Liver (tissue), 9 donors: ENCODE measurements around the gene DDIT4. TPM values are rescaled to one million over a fixed set of nuclear protein-coding genes. Genes with fewer than 3 reads are reported as not detected.
A peak's percentile ranks its signal among the peaks of the same experiment; 100 is the strongest.

Source experiments
- DNase-seq: peaks from one replicate; pipeline ENCODE4 v3.0.0-alpha.2; 2017; ENCODE audit warnings: low spot score
- H3K27ac ChIP-seq, 2 donors: one replicate each; pipeline ENCODE4 v1.7.0; 2013; ENCODE audit warnings: inconsistent platforms in 2 of 2, low read length in 2 of 2, control low read depth in 1 of 2, low read depth in 1 of 2, mild to moderate bottlenecking in 1 of 2
- H3K27me3 ChIP-seq, 4 donors: one replicate each; pipeline versions ENCODE4 v1.6.1 to v1.7.0; 2013; ENCODE audit warnings: low read length in 3 of 4, inconsistent platforms in 1 of 4, mild to moderate bottlenecking in 1 of 4, moderate library complexity in 1 of 4; ENCODE audit not compliant: control insufficient read depth in 4 of 4, insufficient read depth in 4 of 4
- H3K36me3 ChIP-seq, 4 donors: one replicate each; pipeline versions ENCODE4 v1.6.1 to v1.7.0; 2013; ENCODE audit warnings: low read length in 3 of 4, mild to moderate bottlenecking in 3 of 4, low read depth in 1 of 4, moderate library complexity in 1 of 4; ENCODE audit not compliant: control insufficient read depth in 4 of 4, insufficient read depth in 3 of 4
- H3K4me1 ChIP-seq, 4 donors: one replicate each; pipeline versions ENCODE4 v1.6.1 to v1.7.0; 2013; ENCODE audit warnings: low read length in 3 of 4, mild to moderate bottlenecking in 3 of 4, moderate library complexity in 1 of 4; ENCODE audit not compliant: control insufficient read depth in 4 of 4, insufficient read depth in 4 of 4
- H3K4me3 ChIP-seq, 3 donors: one replicate each; pipeline versions ENCODE4 v1.6.1 to v1.7.0; 2013; ENCODE audit warnings: low read length in 3 of 3, control low read depth in 1 of 3, low read depth in 1 of 3, mild to moderate bottlenecking in 1 of 3
- H3K9ac ChIP-seq, 2 donors: one replicate each; pipeline ENCODE4 v1.7.0; 2013; ENCODE audit warnings: low read length in 2 of 2, mild to moderate bottlenecking in 2 of 2, moderate library complexity in 2 of 2, control low read depth in 1 of 2, low read depth in 1 of 2
- H3K9me3 ChIP-seq, 4 donors: one replicate each; pipeline versions ENCODE4 v1.6.1 to v1.7.0; 2013; ENCODE audit warnings: low read length in 3 of 4; ENCODE audit not compliant: control insufficient read depth in 4 of 4
- EGR1 ChIP-seq, 2 donors: IDR thresholded peaks; 2 replicates each; pipeline ENCODE4 v1.6.1; 2016 to 2018; ENCODE audit warnings: antibody characterized with exemption in 2 of 2, low read depth in 2 of 2
- FOXA1 ChIP-seq: IDR thresholded peaks from 2 replicates; pipeline ENCODE4 v1.6.1; 2016; ENCODE audit warnings: antibody characterized with exemption
- FOXA2 ChIP-seq: IDR thresholded peaks from 2 replicates; pipeline ENCODE4 v1.6.1; 2016; ENCODE audit warnings: antibody characterized with exemption
- GABPA ChIP-seq, 2 donors: IDR thresholded peaks in 1 of 2; conservative IDR thresholded peaks in 1 of 2; 2 replicates each; pipeline ENCODE4 v1.6.1; 2016; ENCODE audit warnings: antibody characterized with exemption in 2 of 2, mild to moderate bottlenecking in 1 of 2, moderate library complexity in 1 of 2
- HNF4A ChIP-seq, 2 donors: conservative IDR thresholded peaks; 2 replicates each; pipeline ENCODE4 v1.6.1; 2016; ENCODE audit warnings: antibody characterized with exemption in 2 of 2, mild to moderate bottlenecking in 2 of 2
- HNF4G ChIP-seq: IDR thresholded peaks from 2 replicates; pipeline ENCODE4 v1.6.1; 2016; ENCODE audit warnings: antibody characterized with exemption
- NR2F2 ChIP-seq: IDR thresholded peaks from 2 replicates; pipeline ENCODE4 v1.6.1; 2016; ENCODE audit warnings: antibody characterized with exemption
- RAD21 ChIP-seq, 2 donors: IDR thresholded peaks; 2 replicates each; pipeline ENCODE4 v1.6.1; 2016; ENCODE audit warnings: antibody characterized with exemption in 2 of 2, mild to moderate bottlenecking in 2 of 2
- RXRA ChIP-seq, 2 donors: IDR thresholded peaks; 2 replicates each; pipeline ENCODE4 v1.6.1; 2017 to 2018; ENCODE audit warnings: antibody characterized with exemption in 2 of 2, mild to moderate bottlenecking in 1 of 2
- SP1 ChIP-seq: IDR thresholded peaks from 2 replicates; pipeline ENCODE4 v1.6.1; 2018; ENCODE audit warnings: antibody characterized with exemption, mild to moderate bottlenecking
- YY1 ChIP-seq: IDR thresholded peaks from 2 replicates; pipeline ENCODE4 v1.6.1; 2016; ENCODE audit warnings: antibody characterized with exemption, mild to moderate bottlenecking
- WGBS: extraction: QIAGEN DNeasy Blood & Tissue Kit; methylation state at CpG from one replicate; pipeline ENCODE4 v1.1.7; 2013; 5-methylcytosine and 5-hydroxymethylcytosine counted together
- polyA plus RNA-seq, 2 donors: library from polyadenylated mRNA; stranded (reverse) in 1 of 2; unstranded in 1 of 2; fragments of 200-250 nt in 1 of 2; fragments of >200 nt in 1 of 2; fragmentation: Nextera tagmentation in 1 of 2; extraction: Ambion mirVana in 1 of 2; gene quantifications; one replicate each; pipeline versions ENCODE4 v1.2.1 to v1.2.3, GENCODE V29; 2013 to 2015
- total RNA-seq, 2 donors: library from RNA; depleted of rRNA; stranded (reverse); fragments of >200 nt; gene quantifications; one replicate each; pipeline ENCODE4 v1.2.3, GENCODE V29; 2014
- TF ChIP-seq, protein P1 (sequence below): IDR thresholded peaks from 2 replicates; pipeline ENCODE4 v1.6.1; 2016; ENCODE audit warnings: antibody characterized with exemption
- TF ChIP-seq, protein P2 (sequence below): IDR thresholded peaks from 2 replicates; pipeline ENCODE4 v1.6.1; 2016; ENCODE audit warnings: antibody characterized with exemption
- TF ChIP-seq, protein P3 (sequence below): IDR thresholded peaks from 2 replicates; pipeline ENCODE4 v1.6.1; 2016; ENCODE audit warnings: antibody characterized with exemption
- donor health status: healthy.
- donor health status: healthy.
- donor health status: healthy.
- donor health status: healthy.
- donor health status: healthy.

Gene DDIT4
- total and polyA plus RNA-seq, 4 donors = 18.4 to 69.0 (median 43.7) TPM

DNA sequence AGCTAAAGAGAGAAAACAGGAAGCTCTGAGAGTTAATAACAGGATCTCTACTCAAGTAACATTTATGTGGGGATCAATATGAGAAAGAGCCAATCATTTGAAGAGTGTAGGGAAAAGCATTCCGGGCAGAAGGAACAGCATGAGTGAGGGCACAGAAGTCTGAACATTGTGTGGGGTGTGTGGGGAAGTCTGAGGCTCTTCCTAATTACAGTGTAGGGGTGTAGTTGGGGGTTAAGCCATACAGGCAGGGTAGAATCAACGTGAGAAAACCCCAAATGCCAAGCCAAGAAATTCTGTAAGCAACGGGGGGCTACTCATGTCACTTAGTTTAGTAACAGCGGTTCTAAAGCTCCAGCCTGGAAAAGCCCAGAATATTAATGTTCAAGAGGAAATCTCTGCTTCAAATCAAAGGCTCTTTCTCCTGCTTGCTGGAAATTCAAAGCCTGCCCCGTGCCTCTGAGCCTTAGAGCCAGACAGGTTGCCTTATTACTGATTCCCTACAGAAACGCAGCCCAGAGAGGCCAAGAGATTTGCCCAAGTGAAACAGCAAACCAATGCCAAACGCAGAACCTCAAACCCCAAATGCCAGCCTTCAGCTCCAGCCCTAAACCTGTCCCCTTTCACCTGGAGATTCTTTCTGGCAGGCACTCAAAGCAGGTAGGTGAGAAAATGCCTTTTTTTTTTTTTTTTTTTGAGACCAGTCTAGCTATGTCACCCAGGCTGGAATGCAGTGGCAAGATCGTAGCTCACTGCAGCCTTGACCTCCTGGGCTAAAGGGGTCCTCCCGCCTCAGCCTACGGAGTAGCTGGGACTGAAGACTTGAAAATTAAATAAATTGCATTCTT is 44.9 kb downstream of the DDIT4 start:
- Histone ChIP-seq H3K9ac (peak overlapping the region; percentile 63 to 75), H3K36me3 (no peaks in the 10 kb centered on the region), H3K4me1 (peaks cover 19 to 54% (median 48%) of the 10 kb centered on the region in 4 donors), H3K27me3 (no peaks in the 10 kb centered on the region), H3K9me3 (no peaks in the 10 kb centered on the region), H3K4me3 (peak overlapping the region in 1 of 3 donors; percentile 57), H3K27ac (peak overlapping the region; percentile 93 to 97)
- DNase-seq = no peak
- WGBS = 53% methylated on average over 10 of the region's 10 CpGs
- TF ChIP-seq, protein P1, sequence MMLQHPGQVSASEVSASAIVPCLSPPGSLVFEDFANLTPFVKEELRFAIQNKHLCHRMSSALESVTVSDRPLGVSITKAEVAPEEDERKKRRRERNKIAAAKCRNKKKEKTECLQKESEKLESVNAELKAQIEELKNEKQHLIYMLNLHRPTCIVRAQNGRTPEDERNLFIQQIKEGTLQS = no peak
- TF ChIP-seq, protein P2, sequence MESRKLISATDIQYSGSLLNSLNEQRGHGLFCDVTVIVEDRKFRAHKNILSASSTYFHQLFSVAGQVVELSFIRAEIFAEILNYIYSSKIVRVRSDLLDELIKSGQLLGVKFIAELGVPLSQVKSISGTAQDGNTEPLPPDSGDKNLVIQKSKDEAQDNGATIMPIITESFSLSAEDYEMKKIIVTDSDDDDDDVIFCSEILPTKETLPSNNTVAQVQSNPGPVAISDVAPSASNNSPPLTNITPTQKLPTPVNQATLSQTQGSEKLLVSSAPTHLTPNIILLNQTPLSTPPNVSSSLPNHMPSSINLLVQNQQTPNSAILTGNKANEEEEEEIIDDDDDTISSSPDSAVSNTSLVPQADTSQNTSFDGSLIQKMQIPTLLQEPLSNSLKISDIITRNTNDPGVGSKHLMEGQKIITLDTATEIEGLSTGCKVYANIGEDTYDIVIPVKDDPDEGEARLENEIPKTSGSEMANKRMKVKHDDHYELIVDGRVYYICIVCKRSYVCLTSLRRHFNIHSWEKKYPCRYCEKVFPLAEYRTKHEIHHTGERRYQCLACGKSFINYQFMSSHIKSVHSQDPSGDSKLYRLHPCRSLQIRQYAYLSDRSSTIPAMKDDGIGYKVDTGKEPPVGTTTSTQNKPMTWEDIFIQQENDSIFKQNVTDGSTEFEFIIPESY = no peak
- TF ChIP-seq, protein P3, sequence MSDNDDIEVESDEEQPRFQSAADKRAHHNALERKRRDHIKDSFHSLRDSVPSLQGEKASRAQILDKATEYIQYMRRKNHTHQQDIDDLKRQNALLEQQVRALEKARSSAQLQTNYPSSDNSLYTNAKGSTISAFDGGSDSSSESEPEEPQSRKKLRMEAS = no peak
- no peak for TF ChIP-seq FOXA2

DNA sequence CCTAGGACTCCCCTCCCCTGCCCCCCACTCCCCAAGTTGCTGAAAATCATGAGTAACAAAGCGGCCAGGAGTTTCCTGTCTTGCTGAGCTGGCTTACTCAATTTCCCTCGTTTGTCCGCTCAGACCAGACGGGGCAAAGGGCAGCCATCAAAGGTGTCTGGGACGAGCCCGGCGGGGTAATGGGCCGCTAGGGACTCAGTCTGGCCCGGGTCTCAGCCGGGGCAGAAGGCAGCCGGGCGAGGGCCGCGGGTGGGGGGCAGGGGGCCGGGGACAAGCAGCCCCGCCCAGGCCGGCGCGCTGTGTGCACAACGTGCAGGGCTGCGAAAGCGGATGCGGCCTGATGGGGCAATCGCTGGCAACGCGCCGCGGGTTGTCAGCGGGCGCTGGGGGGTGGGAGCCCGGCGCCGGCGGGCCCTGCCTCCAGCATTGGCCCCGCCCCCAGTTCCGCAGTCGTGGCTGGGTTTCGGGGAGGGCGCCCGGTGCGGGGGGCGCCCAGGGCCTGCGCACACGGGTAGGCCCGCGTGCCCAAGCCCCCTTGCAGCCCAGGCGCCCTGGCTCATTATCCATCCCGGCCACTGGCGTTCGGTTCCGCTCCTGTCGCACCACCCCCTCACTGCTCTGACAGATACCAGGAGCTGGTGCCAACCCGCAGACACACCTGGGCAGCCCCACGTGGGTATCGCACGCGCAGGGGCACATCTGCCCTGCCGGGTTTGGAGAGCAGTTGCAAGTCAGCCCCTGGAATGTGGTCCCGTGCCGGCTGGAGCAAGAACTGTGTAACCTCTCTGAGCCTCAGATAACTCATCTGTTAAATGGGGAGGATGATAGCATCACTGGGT is 45.9 kb downstream of the DDIT4 start:
- peak; percentile 87 for DNase-seq
- Histone ChIP-seq H3K4me3 (peak overlapping the region in 2 of 3 donors; percentile 45 to 57), H3K4me1 (peaks cover 19 to 52% (median 47%) of the 10 kb centered on the region in 4 donors), H3K36me3 (no peaks in the 10 kb centered on the region), H3K27ac (peak overlapping the region; percentile 93 to 97), H3K9ac (peak overlapping the region; percentile 63 to 75), H3K9me3 (no peaks in the 10 kb centered on the region), H3K27me3 (no peaks in the 10 kb centered on the region)
- TF ChIP-seq HNF4G (peak; percentile 39), GABPA (IDR thresholded peaks at IDR 0.05 in 1 of 2, conservative IDR thresholded peaks at IDR 0.05 in 1 of 2) (peak in 1 of 2 donors; percentile 29), NR2F2 (peak; percentile 32), RXRA (IDR thresholded peaks at IDR 0.05) (peak; percentile 10 to 57), YY1 (no peak), FOXA2 (no peak), FOXA1 (no peak), EGR1 (IDR thresholded peaks at IDR 0.05; ENCODE audit: low read depth in 2 of 2) (no peak), HNF4A (conservative IDR thresholded peaks at IDR 0.05) (peak; percentile 64 to 79), RAD21 (IDR thresholded peaks at IDR 0.05) (peak; percentile 6 to 47), SP1 (peak; percentile 53)
- TF ChIP-seq, protein P2 = no peak
- TF ChIP-seq, protein P3 = no peak
- TF ChIP-seq, protein P1 = peak; percentile 17
- 1% methylated on average over 60 of the region's 60 CpGs for WGBS
